IMR-90 (cell line): ENCODE measurements around the gene JMJD1C. TPM values are rescaled to one million over a fixed set of nuclear protein-coding genes. Genes with fewer than 3 reads are reported as not detected.

ENCODE experiments used
- ATAC-seq: fragments of 200-7000 bp; cut with Tn5 transposase; 2 replicates; pipeline ENCODE4 v1.9.1; 2020; ENCODE audit warnings: low read depth, mild to moderate bottlenecking, moderate library complexity
- BruUV-seq: library from RNA; stranded (reverse); fragments of 400-500 nt; replicated peaks from 2 replicates; lab custom pipeline; 2021; lab: Mats Ljungman, UMichigan
- CTCF ChIA-PET: fragments of 300-600 bp; formaldehyde crosslinking; extraction: SDS; loops from one replicate; lab custom pipeline; 2021; ENCODE audit warnings: antibody characterized with exemption; lab: Yijun Ruan, JAX
- POLR2A ChIA-PET: fragments of 300-600 bp; sonication (Branson Sonifier 250); formaldehyde crosslinking; loops from one replicate; lab custom pipeline; 2022; ENCODE audit warnings: antibody characterized with exemption; ENCODE audit not compliant: unreplicated experiment; lab: Charles Lee
- DNase-seq: peaks from one replicate; pipeline ENCODE4 v3.0.0; 2013
- H2AFZ ChIP-seq: replicated peaks from 2 replicates; pipeline ENCODE3; 2013; ENCODE audit warnings: low read length, mild to moderate bottlenecking; ENCODE audit not compliant: poor library complexity
- H2AK5ac ChIP-seq: 2 replicates; pipeline ENCODE4 v1.6.1; 2013; ENCODE audit warnings: low read depth, low read length, inconsistent platforms
- H2AK9ac ChIP-seq: replicated peaks from 2 replicates; pipeline ENCODE3; 2013; ENCODE audit warnings: mild to moderate bottlenecking, low read depth, low read length, moderate library complexity; ENCODE audit not compliant: poor library complexity
- H2BK120ac ChIP-seq: 2 replicates; pipeline ENCODE4 v1.6.1; 2013; ENCODE audit warnings: low read depth, low read length, inconsistent platforms
- H2BK15ac ChIP-seq: 3 replicates; pipeline ENCODE4 v1.6.1; 2013; ENCODE audit warnings: low read depth, low read length, inconsistent platforms
- H2BK20ac ChIP-seq: 2 replicates; pipeline ENCODE4 v1.6.1; 2013; ENCODE audit warnings: low read depth, mild to moderate bottlenecking, inconsistent platforms, low read length, moderate library complexity
- H2BK5ac ChIP-seq: 2 replicates; pipeline ENCODE4 v1.6.1; 2013; ENCODE audit warnings: mild to moderate bottlenecking, low read depth, low read length, inconsistent platforms; ENCODE audit not compliant: poor library complexity, severe bottlenecking
- H3K14ac ChIP-seq: replicated peaks from 2 replicates; pipeline ENCODE4 v1.6.1; 2013; ENCODE audit warnings: low read depth, low read length, inconsistent platforms
- H3K18ac ChIP-seq: 2 replicates; pipeline ENCODE4 v1.6.1; 2013; ENCODE audit warnings: low read depth, low read length, control low read depth
- H3K23ac ChIP-seq: 2 replicates; pipeline ENCODE4 v1.6.1; 2013; ENCODE audit warnings: low read depth, low read length, inconsistent platforms
- H3K27ac ChIP-seq: 2 replicates; pipeline ENCODE4 v1.5.1; 2013; ENCODE audit warnings: mild to moderate bottlenecking, control low read depth, low read length; ENCODE audit not compliant: insufficient read depth
- H3K27me3 ChIP-seq: 2 replicates; pipeline ENCODE4 v1.6.1; 2013; ENCODE audit warnings: low read length; ENCODE audit not compliant: control insufficient read depth, insufficient read depth
- H3K36me3 ChIP-seq: 2 replicates; pipeline ENCODE4 v1.6.1; 2013; ENCODE audit warnings: low read length, mixed read lengths; ENCODE audit not compliant: control insufficient read depth, insufficient read depth
- H3K4ac ChIP-seq: 2 replicates; pipeline ENCODE4 v1.6.1; 2013; ENCODE audit warnings: low read depth, low read length, inconsistent platforms
- H3K4me1 ChIP-seq: 2 replicates; pipeline ENCODE4 v1.6.1; 2013; ENCODE audit warnings: low read length, mixed read lengths; ENCODE audit not compliant: control insufficient read depth, insufficient read depth
- H3K4me2 ChIP-seq: 2 replicates; pipeline ENCODE4 v1.6.1; 2013; ENCODE audit warnings: low read depth, mild to moderate bottlenecking, control low read depth, low read length, moderate library complexity
- H3K4me3 ChIP-seq: 2 replicates; pipeline ENCODE4 v1.5.1; 2013; ENCODE audit warnings: low read depth, mild to moderate bottlenecking, control low read depth, low read length, moderate library complexity; ENCODE audit not compliant: insufficient read depth
- H3K56ac ChIP-seq: 2 replicates; pipeline ENCODE4 v1.6.1; 2013; ENCODE audit warnings: low read length, inconsistent platforms; ENCODE audit not compliant: insufficient read depth; ENCODE audit errors: extremely low read depth
- H3K79me1 ChIP-seq, 2 experiments: 2 replicates each; pipeline ENCODE4 v1.6.1; 2013; ENCODE audit warnings: low read length in 2 of 2, inconsistent platforms in 1 of 2, low read depth in 1 of 2
- H3K9ac ChIP-seq: 2 replicates; pipeline ENCODE4 v1.6.1; 2013; ENCODE audit warnings: low read depth, low read length, control low read depth
- H3K9me1 ChIP-seq: 2 replicates; pipeline ENCODE4 v1.6.1; 2013; ENCODE audit warnings: low read length, inconsistent platforms; ENCODE audit not compliant: insufficient read depth
- H3K9me3 ChIP-seq: 2 replicates; pipeline ENCODE4 v1.6.1; 2013; ENCODE audit warnings: low read length; ENCODE audit not compliant: control insufficient read depth, insufficient read depth
- H4K20me1 ChIP-seq: 2 replicates; pipeline ENCODE4 v1.6.1; 2013; ENCODE audit warnings: low read length, inconsistent platforms; ENCODE audit not compliant: insufficient read depth
- H4K5ac ChIP-seq: 2 replicates; pipeline ENCODE4 v1.6.1; 2013; ENCODE audit warnings: mild to moderate bottlenecking, low read depth, low read length, control low read depth
- H4K8ac ChIP-seq, 2 experiments: 2 replicates each; pipeline ENCODE4 v1.6.1; 2013; ENCODE audit warnings: low read depth in 2 of 2, low read length in 2 of 2, control low read depth in 1 of 2, inconsistent platforms in 1 of 2
- H4K91ac ChIP-seq: 2 replicates; pipeline ENCODE4 v1.6.1; 2013; ENCODE audit warnings: low read depth, low read length, inconsistent platforms; ENCODE audit not compliant: insufficient read depth
- CEBPB ChIP-seq: IDR thresholded peaks from 2 replicates; pipeline ENCODE4 v1.6.1; 2012; ENCODE audit warnings: low read depth, low read length, improper control_type of control experiment
- FOS ChIP-seq: fragments of 150-350 bp; IDR thresholded peaks from 2 replicates; pipeline ENCODE4 v1.6.1; 2016; ENCODE audit warnings: low read depth, low read length
- WGBS, 2 experiments: methylation state at CpG; one replicate each; pipeline versions ENCODE4 v1.1.5 to v1.1.7; 2013; ENCODE audit warnings: missing lambda C conversion rate in 2 of 2; ENCODE audit not compliant: insufficient read length in 1 of 2; ENCODE audit errors: extremely low coverage in 2 of 2; 5-methylcytosine and 5-hydroxymethylcytosine counted together
- dilution Hi-C: fragments of 300-500 bp; cut with HindIII; formaldehyde crosslinking; loops from one replicate; pipeline ENCODE4 v1.14.3; 2018; ENCODE audit warnings: low sequenced_read_pairs; ENCODE audit not compliant: unreplicated experiment
- in situ Hi-C: fragments of 300-500 bp; cut with MboI; formaldehyde crosslinking; loops from 3 replicates; pipeline ENCODE4 v1.14.3; 2019; ENCODE audit warnings: low sequenced_read_pairs, inconsistent platforms, mixed read lengths
- intact Hi-C: fragments of 100-400 bp; cut with micrococcal nuclease; formaldehyde crosslinking; loops from 2 replicates; pipeline ENCODE4 v1.10.0; 2022
- polyA plus RNA-seq, 3 experiments: library from polyadenylated mRNA; depleted of rRNA; stranded (reverse); fragments of >200 nt; gene quantifications; 2 replicates each; pipeline ENCODE4 v1.2.3, GENCODE V29; 2012; ENCODE audit warnings: low replicate concordance in 1 of 3
- total RNA-seq: library from RNA; depleted of rRNA; stranded (reverse); fragments of >200 nt; gene quantifications from 2 replicates; pipeline ENCODE4 v1.2.3, GENCODE V29; 2012

The JMJD1C gene
- total and polyA plus RNA-seq, 2 of the 4 experiments (the other 2 are of a cell fraction), result 15.6 to 96.8 TPM

DNA sequence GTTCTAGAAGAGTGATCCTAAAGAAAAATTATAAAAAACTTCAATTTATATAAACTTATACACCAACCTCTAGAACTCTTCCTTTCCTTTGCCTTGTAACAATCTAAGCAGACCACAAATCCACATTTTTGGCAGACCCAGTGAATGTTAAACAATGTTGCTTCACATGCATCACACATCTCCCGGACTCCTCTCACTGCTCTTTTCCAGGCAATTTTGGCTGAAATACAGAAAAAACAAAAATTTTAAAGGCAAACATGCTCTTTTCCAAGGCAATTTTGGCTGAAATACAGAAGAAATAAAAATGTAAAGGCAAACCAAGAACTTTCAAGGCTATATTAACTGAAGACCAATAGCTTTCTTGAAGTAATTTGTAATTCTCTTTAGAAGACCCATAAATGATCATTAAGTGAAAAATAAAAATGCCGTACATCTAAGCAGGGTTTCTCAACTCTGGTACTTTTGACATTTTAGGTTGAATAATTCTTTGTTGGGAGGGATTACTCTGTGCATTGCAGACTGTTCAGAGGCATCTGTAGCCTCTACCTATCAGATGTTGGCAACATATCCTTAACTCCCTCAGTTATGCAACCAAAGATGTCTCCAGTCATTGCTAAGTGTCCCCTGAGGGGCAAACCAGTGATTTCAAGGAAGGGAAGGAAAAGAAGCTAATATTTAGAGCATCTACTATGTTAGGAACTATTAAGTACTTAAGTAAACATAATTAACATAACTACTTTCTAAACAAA lies 268.3 kb downstream of the JMJD1C start:
- H4K91ac ChIP-seq, result no peak overlapping the region
- no peak overlapping the region for H2BK20ac ChIP-seq
- no peak overlapping the region for H2AK9ac ChIP-seq
- peaks cover 7% of the 10 kb centered on the region for H3K4me1 ChIP-seq
- POLR2A ChIA-PET, result no interaction called here
- H2BK15ac ChIP-seq, result no peak overlapping the region
- no peak overlapping the region for H3K56ac ChIP-seq
- peak overlapping the region; percentile 31 for H2BK5ac ChIP-seq
- H3K79me1 ChIP-seq, result peaks cover under 1 to 29% of the 10 kb centered on the region in 2 experiments; a peak in 3 of 4 replicates
- H3K27me3 ChIP-seq, result no peaks in the 10 kb centered on the region
- no TSS peak for BruUV-seq
- CTCF ChIA-PET, result no interaction called here
- WGBS, 2 experiments, result no CpG with 5 or more reads among the region's 2 CpGs
- H4K20me1 ChIP-seq, result no peaks in the 10 kb centered on the region; the same call in 1 of the 2 replicates
- TF ChIP-seq CEBPB, result peak; percentile 88
- TF ChIP-seq FOS, result no peak
- intact Hi-C loops, result no loop called here
- no peak overlapping the region for H2AK5ac ChIP-seq
- no peak overlapping the region for H2BK120ac ChIP-seq
- no peak overlapping the region for H2AFZ ChIP-seq
- dilution Hi-C loops, result no loop called here
- H4K8ac ChIP-seq, result no peak overlapping the region
- peak; percentile 96 for ATAC-seq
- H3K27ac ChIP-seq, result peak overlapping the region; percentile 66; the same call in 1 of the 2 replicates
- in situ Hi-C loops, result no loop called here
- peak overlapping the region; percentile 27; the same call in 1 of the 2 replicates for H3K18ac ChIP-seq
- no peak overlapping the region for H3K4me3 ChIP-seq
- H3K23ac ChIP-seq, result no peak overlapping the region
- DNase-seq, result peak; percentile 93
- H3K4me2 ChIP-seq, result peak overlapping the region; percentile 42; the same call in 1 of the 2 replicates
- 0 out of 2 replicates have a peak, but pooled peaks cover 4% of the 10 kb centered on the region for H3K9me1 ChIP-seq
- no peak overlapping the region for H3K4ac ChIP-seq
- no peaks in the 10 kb centered on the region for H3K9me3 ChIP-seq
- H3K9ac ChIP-seq, result no peak overlapping the region
- peak overlapping the region; percentile 26; the same call in 1 of the 2 replicates for H4K5ac ChIP-seq
- no peak overlapping the region for H3K14ac ChIP-seq
- peaks cover 14% of the 10 kb centered on the region for H3K36me3 ChIP-seq
